Retinal pigment epithelial cell (primary cell): ENCODE data around the gene SFMBT2.

ENCODE experiments used
- DNase-seq: peaks from one replicate; pipeline ENCODE4 v3.0.0-alpha.2; 2010; ENCODE audit warnings: low read depth
- H3K4me3 ChIP-seq: 2 replicates; pipeline ENCODE4 v1.5.1; 2011; ENCODE audit warnings: mild to moderate bottlenecking, low read length, control low read depth, moderate library complexity
- TF ChIP-seq, protein P1 (sequence below): conservative IDR thresholded peaks from 2 replicates; pipeline ENCODE4 v1.5.1; 2011; ENCODE audit warnings: low read depth, low read length, control low read depth, inconsistent platforms

SFMBT2 gene

GRCh38 chr10:7365027-7365745 lies 45.6 kb downstream of the SFMBT2 start:
- no peak overlapping the region for H3K4me3 ChIP-seq

DNA sequence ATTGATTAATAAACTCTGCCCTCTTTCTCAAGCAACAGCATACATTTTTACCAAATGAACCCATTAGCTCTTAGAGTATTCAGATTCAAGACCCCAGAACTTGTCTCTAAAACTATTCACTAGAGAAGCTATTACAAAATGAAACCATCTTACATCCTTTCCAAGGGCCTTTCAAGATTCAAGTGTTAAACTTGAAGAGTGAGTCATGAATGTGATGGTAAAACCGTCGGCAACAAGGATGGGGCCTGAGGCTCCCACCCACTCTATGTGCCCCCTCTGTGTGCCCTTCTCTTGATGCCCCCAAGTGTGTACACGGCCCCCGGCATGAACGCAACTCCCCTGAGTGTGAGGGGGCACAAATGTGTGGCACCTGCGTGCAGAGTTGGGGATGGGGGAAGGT lies 46.4 kb downstream of the SFMBT2 start:
- no peak for DNase-seq
- H3K4me3 ChIP-seq, result no peak overlapping the region
- TF ChIP-seq, protein P1, sequence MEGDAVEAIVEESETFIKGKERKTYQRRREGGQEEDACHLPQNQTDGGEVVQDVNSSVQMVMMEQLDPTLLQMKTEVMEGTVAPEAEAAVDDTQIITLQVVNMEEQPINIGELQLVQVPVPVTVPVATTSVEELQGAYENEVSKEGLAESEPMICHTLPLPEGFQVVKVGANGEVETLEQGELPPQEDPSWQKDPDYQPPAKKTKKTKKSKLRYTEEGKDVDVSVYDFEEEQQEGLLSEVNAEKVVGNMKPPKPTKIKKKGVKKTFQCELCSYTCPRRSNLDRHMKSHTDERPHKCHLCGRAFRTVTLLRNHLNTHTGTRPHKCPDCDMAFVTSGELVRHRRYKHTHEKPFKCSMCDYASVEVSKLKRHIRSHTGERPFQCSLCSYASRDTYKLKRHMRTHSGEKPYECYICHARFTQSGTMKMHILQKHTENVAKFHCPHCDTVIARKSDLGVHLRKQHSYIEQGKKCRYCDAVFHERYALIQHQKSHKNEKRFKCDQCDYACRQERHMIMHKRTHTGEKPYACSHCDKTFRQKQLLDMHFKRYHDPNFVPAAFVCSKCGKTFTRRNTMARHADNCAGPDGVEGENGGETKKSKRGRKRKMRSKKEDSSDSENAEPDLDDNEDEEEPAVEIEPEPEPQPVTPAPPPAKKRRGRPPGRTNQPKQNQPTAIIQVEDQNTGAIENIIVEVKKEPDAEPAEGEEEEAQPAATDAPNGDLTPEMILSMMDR, result no peak

More at GRCh38 chr10:7365027-7365745, 45.6 kb downstream of the SFMBT2 start:
- DNase-seq, result no peak
- TF ChIP-seq, protein P1, result no peak

- TF ChIP-seq, protein P1, result no peak
- DNase-seq, result no peak
- H3K4me3 ChIP-seq, result no peak overlapping the region
These were observed 47.1 kb downstream of the SFMBT2 start for GRCh38 chr10:7363700-7364099.

GRCh38 chr10:7362471-7362870 lies 48.4 kb downstream of the SFMBT2 start:
- no peak overlapping the region for H3K4me3 ChIP-seq
- TF ChIP-seq, protein P1, result no peak
- no peak for DNase-seq

DNA sequence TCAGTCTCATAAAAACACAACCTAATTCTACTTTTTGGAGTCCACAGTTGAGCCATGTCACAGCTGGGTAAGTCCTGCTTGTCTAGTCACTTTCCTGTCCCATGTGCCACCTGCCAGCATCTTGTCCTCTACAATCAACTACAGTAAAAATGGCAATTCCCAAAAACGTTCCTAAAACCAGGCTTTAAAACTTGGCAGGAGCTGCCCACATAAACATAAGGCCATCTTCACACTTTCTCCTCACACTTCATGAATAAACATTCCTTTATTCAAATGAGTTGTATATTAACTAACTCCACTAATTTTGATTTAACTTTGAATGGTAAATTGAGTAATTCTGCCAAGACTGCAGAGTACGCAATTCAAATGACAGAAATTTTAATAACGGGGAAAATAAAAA lies 49.5 kb downstream of the SFMBT2 start:
- TF ChIP-seq, protein P1, result no peak
- no peak for DNase-seq
- H3K4me3 ChIP-seq, result no peak overlapping the region

DNA sequence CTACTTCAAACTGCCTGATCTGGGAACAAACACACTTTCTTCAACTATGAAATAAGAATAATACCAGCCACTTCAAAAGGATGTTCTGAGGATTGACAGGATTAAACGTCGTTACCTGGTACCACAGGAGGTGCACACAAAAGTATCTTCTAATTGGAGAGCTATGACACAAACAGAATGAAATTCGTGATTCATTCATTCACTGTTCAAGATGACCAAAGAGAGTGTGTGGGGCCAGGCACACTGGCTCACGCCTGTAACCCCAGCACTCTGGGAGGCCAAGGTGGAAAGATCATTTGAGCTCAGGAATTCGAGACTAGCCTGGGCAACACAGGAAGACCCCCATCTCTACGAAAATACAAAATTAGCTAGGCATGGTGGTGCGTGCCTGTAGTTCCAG lies 50.9 kb downstream of the SFMBT2 start:
- no peak overlapping the region for H3K4me3 ChIP-seq
- no peak for DNase-seq
- TF ChIP-seq, protein P1, result no peak

DNA sequence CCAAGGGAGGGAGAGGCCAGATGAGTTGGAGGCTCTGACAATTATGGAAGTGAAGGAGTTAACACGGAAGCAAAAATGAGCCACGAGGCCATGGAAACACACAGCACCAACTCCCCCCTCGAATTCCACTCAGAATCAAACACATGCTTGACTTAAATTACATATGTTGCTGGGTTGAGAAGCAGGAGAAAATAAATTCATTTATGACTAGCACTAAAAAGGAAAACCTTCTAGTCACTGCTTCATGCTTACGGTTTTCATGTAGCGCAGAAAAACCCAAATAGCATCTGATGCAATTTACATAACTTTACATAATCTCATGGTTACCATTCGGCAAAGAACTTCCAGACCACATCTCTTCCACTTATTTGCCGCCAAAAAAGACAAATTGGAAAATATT lies 51.5 kb downstream of the SFMBT2 start:
- TF ChIP-seq, protein P1, result no peak
- no peak for DNase-seq

More for the DNA sequence above, 51.5 kb downstream of the SFMBT2 start:
- H3K4me3 ChIP-seq, result no peak overlapping the region
